GM12874 (cell line): Measurements from ENCODE around the gene PLA2G4B.

Experiments used
- CTCF ChIP-seq: IDR thresholded peaks from 2 replicates; pipeline ENCODE4 v1.5.1; 2011; ENCODE audit warnings: low read depth, mild to moderate bottlenecking, control low read depth, low read length, moderate library complexity; ENCODE audit not compliant: insufficient read depth

PLA2G4B gene

GRCh38 chr15:41801850-41802455 is 36.7 kb upstream of the PLA2G4B start:
- no peak for TF ChIP-seq CTCF

- TF ChIP-seq CTCF, result no peak
These were observed 34.3 kb upstream of the PLA2G4B start for GRCh38 chr15:41804361-41804760.

GRCh38 chr15:41804916-41805666 is 33.6 kb upstream of the PLA2G4B start:
- TF ChIP-seq CTCF, result no peak

- TF ChIP-seq CTCF, result no peak
These were observed 32.9 kb upstream of the PLA2G4B start for GRCh38 chr15:41805711-41806110.

- TF ChIP-seq CTCF, result no peak
These were observed 32.1 kb upstream of the PLA2G4B start for GRCh38 chr15:41806291-41807181.

- no peak for TF ChIP-seq CTCF
These were observed 29.5 kb upstream of the PLA2G4B start for GRCh38 chr15:41809121-41809520.
